C4-2B (cell line): ENCODE measurements around the gene STRIP2.

Source experiments
- CTCF ChIP-seq: fragments of 450-650 bp; conservative IDR thresholded peaks from 2 replicates; pipeline ENCODE4 v1.5.1; 2017; ENCODE audit warnings: mild to moderate bottlenecking
- ZFX ChIP-seq: fragments of 450-650 bp; IDR thresholded peaks from 2 replicates; pipeline ENCODE4 v1.6.1; 2017

DNA sequence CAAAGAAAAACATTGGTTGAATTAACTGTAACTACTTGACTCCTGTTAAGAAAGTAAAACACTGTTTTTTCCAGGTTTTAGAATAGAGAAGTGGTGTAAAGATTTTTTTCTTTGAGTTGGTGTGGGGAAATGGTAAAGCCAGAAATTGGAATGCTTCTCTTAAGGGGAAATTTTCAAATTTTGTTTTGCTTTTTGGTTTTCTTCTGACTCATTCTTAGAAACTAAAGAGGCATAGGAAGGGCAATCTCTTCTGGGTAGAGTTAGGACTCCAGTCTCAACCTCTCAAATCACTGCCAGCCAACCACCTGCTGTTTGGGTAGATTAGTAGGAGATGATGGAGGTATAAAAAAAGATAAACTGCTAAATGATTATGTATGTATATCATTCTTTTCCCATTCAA is 47.7 kb upstream of the STRIP2 start:
- no peak for TF ChIP-seq CTCF
- TF ChIP-seq ZFX, result no peak
